A549 (cell line): Measurements from ENCODE around the gene POM121.
"Not testable (repeated sequence)": the region's sequence is repeated elsewhere in the genome, so short reads cannot be mapped to it uniquely, and the experiment has no call there.

ENCODE experiments used
- NPAS2 ChIP-seq: fragments of 250-450 bp; sonication (Bioruptor Pico); IDR thresholded peaks from 2 replicates; pipeline ENCODE4 v1.8.0; 2022; ENCODE audit warnings: mild to moderate bottlenecking, moderate library complexity, borderline replicate concordance
- NR3C1 ChIP-seq: fragments of >200 bp; sonication (Bioruptor Twin); formaldehyde crosslinking; IDR thresholded peaks from 3 replicates; pipeline ENCODE4 v1.6.1; 2017
- POLR2A ChIP-seq: IDR thresholded peaks from 2 replicates; pipeline ENCODE4 v1.6.1; 2012; ENCODE audit warnings: mild to moderate bottlenecking, low read length
- RAD21 ChIP-seq, 2 experiments: fragments of >200 bp in 1 of 2; sonication (Bioruptor Twin) in 1 of 2; formaldehyde crosslinking in 1 of 2; IDR thresholded peaks in 1 of 2; conservative IDR thresholded peaks in 1 of 2; 2 replicates in 1 of 2; 3 replicates in 1 of 2; pipeline ENCODE4 v1.6.1; 2012 to 2018; ENCODE audit warnings: inconsistent platforms in 1 of 2
- RCOR1 ChIP-seq: fragments of 150-350 bp; IDR thresholded peaks from 2 replicates; pipeline ENCODE4 v1.6.1; 2014; ENCODE audit warnings: antibody characterized with exemption, low read length, low read depth
- REST ChIP-seq: fragments of 200-600 bp; sonication (generic); IDR thresholded peaks from 2 replicates; pipeline ENCODE4 v1.6.1; 2016; ENCODE audit warnings: antibody characterized with exemption, mild to moderate bottlenecking, moderate library complexity

DNA sequence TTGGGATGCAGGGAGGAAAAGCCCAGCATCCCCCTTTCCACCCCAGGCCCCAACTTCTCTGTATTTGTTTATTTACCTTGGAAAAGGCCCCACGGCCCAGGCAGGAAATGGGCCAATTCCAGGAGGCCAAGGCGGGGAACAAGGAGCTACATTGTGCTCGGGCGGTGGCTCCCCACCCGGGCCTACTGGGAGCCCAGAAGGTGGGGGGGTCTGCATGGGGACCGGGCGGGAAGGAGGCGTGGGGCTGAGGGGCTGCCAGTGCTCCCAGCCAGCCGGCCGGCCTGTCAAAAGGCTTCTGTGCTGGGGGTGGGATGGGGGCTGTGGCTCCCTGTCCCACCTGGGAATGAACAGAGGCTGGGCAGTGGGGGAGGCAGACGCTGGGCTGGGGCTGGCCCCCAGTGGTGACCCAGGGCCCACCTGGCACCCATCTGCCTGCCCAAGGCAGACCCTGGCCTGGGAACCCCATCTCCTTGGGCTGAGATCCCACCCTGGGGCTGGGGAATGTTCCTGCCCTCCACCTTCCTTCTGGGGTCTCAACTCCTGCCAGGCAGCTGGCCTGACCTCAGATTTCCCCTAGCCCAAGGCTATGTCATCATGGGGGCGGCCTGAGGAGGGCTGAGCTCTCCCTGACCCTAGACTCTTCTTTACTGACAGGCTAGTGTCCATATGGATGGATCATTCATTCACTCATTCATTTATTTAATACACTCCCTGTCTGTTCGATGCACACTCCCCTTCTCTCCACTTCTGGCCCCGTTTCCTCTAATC lies 65.4 kb downstream of the POM121 start:
- TF ChIP-seq REST; RAD21 (conservative IDR thresholded peaks at IDR 0.05 in 1 of 2, IDR thresholded peaks at IDR 0.05 in 1 of 2); RCOR1; POLR2A; NPAS2; NR3C1: not testable (repeated sequence)
